GM19351 (cell line): Measurements from ENCODE around the gene MPC1.

Source experiments
- ATAC-seq: cut with Tn5 transposase; IDR thresholded peaks from one replicate; pipeline ENCODE4 v1.9.1; 2021; ENCODE audit warnings: mild to moderate bottlenecking, moderate library complexity; ENCODE audit not compliant: unreplicated experiment

MPC1 gene

GRCh38 chr6:166318649-166319600 lies 63.8 kb downstream of the MPC1 start:
- no peak for ATAC-seq

DNA sequence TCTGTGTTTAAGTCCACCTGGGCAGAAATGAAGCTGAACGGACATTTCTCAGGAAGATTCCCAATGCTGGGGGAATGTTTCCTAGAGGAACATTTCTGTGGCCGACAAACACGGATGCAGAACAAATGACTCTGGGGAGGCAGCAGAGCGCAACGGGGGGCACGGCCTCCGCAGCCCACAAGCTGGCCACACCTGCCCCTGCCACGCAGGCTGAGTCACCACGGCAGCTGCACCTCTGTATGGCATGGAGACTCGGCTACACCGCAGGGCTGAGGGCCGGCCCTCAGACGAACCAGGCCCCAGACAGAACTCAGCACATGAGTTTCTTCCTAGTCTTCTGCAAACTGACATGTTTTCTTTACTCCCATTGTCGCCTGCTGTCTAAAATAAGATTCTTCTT lies 64.5 kb downstream of the MPC1 start:
- no peak for ATAC-seq

DNA sequence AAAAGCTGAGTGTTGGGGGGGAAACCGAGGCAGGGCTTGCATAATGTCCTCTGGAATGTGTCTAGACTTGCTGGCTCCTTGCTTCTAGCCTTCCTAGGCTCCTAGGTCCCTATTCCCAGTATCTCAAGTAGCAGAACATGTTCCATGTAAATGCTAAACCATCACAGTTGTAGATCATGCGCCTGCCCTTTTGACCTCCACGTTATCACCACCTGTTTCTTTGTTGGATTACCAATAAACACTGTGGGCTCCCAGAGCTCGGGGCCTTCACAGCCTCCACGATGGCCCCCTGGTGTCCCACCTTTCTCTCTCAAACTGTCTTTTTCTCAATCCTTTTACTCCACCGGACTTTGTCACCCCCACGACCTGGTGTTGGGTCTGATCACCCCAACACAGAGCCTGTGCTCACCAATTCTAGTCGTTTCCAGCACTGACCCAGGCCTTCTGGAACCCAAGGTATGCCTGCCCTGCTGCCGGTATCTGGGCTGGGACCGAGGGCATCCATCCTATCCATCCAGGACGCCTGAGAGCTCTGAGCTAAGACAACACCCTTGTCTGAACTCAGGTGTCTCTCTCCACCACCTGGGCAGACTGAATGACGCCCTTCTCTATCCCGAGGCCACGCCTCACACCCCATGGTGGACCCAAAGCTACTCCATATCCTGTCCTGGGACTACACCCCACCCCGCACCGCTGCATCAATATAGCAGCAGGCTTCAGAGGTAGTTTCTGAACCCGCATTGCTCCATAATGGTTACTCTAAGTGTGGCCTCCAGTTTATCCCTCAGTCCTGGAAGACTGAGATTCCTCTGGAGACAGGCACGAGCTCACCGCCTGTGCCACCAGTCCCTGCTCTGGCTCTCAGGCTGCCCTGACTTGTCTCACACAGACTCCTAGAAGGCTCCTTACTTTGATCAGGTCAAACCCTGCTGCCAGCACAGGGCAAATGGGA lies 65.2 kb downstream of the MPC1 start:
- ATAC-seq, result no peak

DNA sequence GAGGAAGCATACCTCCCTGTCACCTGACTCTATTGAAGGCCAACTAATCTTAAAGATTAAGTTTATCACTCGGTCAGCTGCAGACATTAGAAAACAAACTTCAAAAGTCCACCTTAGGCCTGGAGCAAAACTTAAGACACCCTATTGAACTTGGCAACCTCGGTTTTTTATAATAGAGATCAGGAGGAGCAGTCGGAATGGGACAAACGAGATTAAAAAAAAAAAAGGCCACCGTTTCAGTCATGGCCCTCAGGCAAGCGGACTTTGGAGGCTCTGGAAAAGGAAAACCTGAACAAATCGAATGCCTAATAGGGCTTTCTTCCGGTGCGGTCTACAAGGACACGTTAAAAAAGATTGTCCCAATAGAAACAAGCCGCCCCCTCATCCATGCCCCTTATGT lies 67.3 kb downstream of the MPC1 start:
- ATAC-seq, result no peak
